Gastroesophageal sphincter (tissue), 4 donors: ENCODE measurements around the gene APBA2. TPM values are rescaled to one million over a fixed set of nuclear protein-coding genes. Genes with fewer than 3 reads are reported as not detected.

Experiments
- ATAC-seq: fragments of 150-250 bp; one replicate; pipeline ENCODE4 v1.9.1; 2016; ENCODE audit warnings: mild to moderate bottlenecking, moderate library complexity
- H3K27ac ChIP-seq, 4 donors: fragments of 200-600 bp; sonication (generic) in 3 of 4; 1 replicate in 3 of 4; 2 replicates in 1 of 4; pipeline ENCODE4 v1.5.1; 2016 to 2019
- H3K27me3 ChIP-seq: fragments of 200-600 bp; sonication (generic); one replicate; pipeline ENCODE4 v1.5.1; 2019
- H3K36me3 ChIP-seq, 2 donors: fragments of 200-600 bp; sonication (generic); one replicate each; pipeline ENCODE4 v1.5.1; 2019; ENCODE audit warnings: control low read depth in 1 of 2
- H3K4me1 ChIP-seq, 3 donors: fragments of 200-600 bp; sonication (generic); 1 replicate in 2 of 3; 2 replicates in 1 of 3; pipeline ENCODE4 v1.5.1; 2016 to 2019; ENCODE audit warnings: control low read depth in 2 of 3
- H3K4me3 ChIP-seq, 2 donors: fragments of 200-600 bp; sonication (generic); one replicate each; pipeline ENCODE4 v1.5.1; 2019; ENCODE audit warnings: mild to moderate bottlenecking in 1 of 2, moderate library complexity in 1 of 2
- H3K9me3 ChIP-seq, 3 donors: fragments of 200-600 bp; sonication (generic); one replicate each; pipeline ENCODE4 v1.5.1; 2017 to 2019; ENCODE audit warnings: control low read depth in 2 of 3
- EP300 ChIP-seq: sonication (generic); formaldehyde crosslinking; IDR thresholded peaks from one replicate; pipeline ENCODE4 v1.6.1; 2017; ENCODE audit warnings: antibody characterized with exemption, mild to moderate bottlenecking
- POLR2A ChIP-seq, 2 donors: fragments of 450-650 bp; IDR thresholded peaks; one replicate each; pipeline ENCODE4 v1.6.1; 2017; ENCODE audit warnings: antibody characterized with exemption in 2 of 2, mild to moderate bottlenecking in 2 of 2, moderate library complexity in 1 of 2
- POLR2AphosphoS5 ChIP-seq: sonication (generic); formaldehyde crosslinking; IDR thresholded peaks from one replicate; pipeline ENCODE4 v1.6.1; 2017; ENCODE audit warnings: antibody characterized with exemption
- WGBS, 2 donors: methylation state at CpG; one replicate each; pipeline ENCODE4 v1.1.5; 2018; ENCODE audit warnings: low coverage in 1 of 2; 5-methylcytosine and 5-hydroxymethylcytosine counted together
- total RNA-seq, 4 donors: library from RNA; depleted of rRNA; stranded (reverse); fragments of >200 nt; gene quantifications; one replicate each; pipeline ENCODE4 v1.1.0, GENCODE V29; 2016
- TF ChIP-seq, protein P1 (sequence below), 4 experiments: fragments of 200-600 bp in 2 of 4; fragments of 450-650 bp in 2 of 4; sonication (generic) in 1 of 4; IDR thresholded peaks; one replicate each; pipeline ENCODE4 v1.5.1; 2017 to 2019; ENCODE audit warnings: antibody characterized with exemption in 4 of 4, mild to moderate bottlenecking in 2 of 4, moderate library complexity in 2 of 4

The APBA2 gene
- total RNA-seq, 4 donors from 2014 or later, result 3.1 to 14.9 (median 4.2) TPM

DNA sequence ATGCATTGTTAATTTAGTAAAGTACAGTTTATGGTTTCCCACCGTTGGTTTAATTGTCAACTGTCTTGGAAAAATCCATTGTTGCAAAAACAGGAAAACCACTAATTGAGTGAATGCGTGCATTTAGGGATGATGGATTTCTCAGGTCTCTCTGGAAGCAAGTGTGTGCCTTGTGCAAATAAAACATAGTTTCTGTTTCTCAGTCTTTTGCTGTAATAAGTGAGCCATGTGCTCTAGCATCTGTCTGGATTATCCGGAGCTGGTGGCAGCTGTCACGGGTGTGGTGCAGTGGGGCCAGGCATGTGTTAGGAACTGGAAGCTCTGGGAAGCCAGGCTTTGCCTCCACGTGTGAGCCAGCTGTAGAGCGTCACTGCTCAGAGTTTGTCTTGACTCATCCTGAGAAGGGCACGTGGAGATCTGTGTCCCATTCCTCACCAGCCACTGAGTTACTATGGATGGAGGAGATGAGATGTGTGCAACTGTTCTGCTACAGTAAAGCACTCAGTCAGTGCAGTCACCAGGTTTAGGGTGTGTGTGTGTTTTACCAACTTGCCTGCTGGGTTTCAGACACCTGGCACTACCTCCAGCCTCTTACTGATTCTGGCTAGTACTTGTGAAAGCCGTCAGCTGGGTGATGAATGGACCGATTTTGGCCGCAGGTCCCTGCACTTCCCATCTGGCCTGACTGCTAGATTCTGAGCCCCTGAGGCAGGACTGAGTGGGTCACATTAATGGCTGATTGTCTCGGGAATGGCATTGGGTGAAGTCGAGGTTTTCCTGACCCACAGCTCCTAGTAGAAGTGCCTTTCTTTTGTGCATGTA, 7.2 kb downstream of the APBA2 start:
- H3K4me1 ChIP-seq, result no peaks in the 10 kb centered on the region
- no peaks in the 10 kb centered on the region for H3K9me3 ChIP-seq
- no peak overlapping the region for H3K27ac ChIP-seq
- H3K36me3 ChIP-seq, result no peaks in the 10 kb centered on the region
- 36 to 41% methylated on average over 5 to 7 of the region's 12 CpGs for WGBS, 2 donors
- ATAC-seq, result no peak
- no peak overlapping the region for H3K4me3 ChIP-seq
- TF ChIP-seq POLR2A (IDR thresholded peaks at IDR 0.05), result no peak
- H3K27me3 ChIP-seq, result peaks cover 4% of the 10 kb centered on the region

DNA sequence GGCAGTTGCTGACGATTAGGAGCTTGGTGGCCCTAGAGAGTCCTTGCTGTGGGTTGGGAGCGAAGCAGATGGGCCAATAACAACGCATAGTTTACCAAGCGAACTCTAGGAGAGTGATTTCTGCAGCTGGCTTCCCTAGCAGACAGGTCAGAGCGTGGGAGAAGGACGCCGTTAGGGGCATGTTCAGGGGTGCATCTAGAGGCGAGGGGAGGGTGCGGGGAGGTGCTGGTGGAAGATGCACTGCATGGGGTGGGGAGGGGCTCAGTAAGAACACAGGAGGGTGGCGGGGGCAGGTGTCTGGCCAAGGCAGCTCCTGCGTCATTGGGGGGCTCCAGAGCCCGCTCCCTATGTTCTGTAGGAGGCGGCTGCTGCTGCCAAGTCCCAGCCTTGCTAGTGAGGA, 8.9 kb downstream of the APBA2 start:
- 92% methylated on average over 3 to 8 of the region's 13 CpGs for WGBS, 2 donors
- no peak for TF ChIP-seq EP300
- no peak for TF ChIP-seq POLR2AphosphoS5

DNA sequence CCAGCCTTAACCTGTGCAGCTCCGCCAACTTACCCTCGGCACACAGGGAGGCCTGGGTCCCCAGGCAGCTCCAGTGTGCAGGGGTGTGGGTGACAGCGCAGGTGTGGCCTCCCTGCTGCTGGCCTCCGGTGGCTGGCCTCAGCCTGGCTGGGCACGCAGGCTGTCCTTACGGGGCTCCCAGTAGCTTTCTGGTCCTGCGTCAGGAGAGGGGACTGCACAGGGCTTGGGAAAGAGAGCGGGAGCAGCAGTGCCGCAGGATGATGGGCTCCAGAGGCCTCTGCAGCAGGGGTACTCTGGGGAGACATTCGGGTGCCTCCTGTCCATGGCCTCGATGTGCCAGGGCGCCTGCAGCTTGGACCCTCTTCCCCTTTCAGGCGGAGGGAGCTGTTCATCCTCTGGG, 9.4 kb downstream of the APBA2 start:
- peaks cover 4% of the 10 kb centered on the region for H3K27me3 ChIP-seq
- no peak for ATAC-seq
- 100% methylated on average over 1 of the region's 13 CpGs; no CpG with 5 or more reads in 1 of the 2 donors for WGBS, 2 donors
- no peak for TF ChIP-seq EP300
- no peak for TF ChIP-seq POLR2AphosphoS5
- no peak for TF ChIP-seq POLR2A (IDR thresholded peaks at IDR 0.05)
- TF ChIP-seq, protein P1, sequence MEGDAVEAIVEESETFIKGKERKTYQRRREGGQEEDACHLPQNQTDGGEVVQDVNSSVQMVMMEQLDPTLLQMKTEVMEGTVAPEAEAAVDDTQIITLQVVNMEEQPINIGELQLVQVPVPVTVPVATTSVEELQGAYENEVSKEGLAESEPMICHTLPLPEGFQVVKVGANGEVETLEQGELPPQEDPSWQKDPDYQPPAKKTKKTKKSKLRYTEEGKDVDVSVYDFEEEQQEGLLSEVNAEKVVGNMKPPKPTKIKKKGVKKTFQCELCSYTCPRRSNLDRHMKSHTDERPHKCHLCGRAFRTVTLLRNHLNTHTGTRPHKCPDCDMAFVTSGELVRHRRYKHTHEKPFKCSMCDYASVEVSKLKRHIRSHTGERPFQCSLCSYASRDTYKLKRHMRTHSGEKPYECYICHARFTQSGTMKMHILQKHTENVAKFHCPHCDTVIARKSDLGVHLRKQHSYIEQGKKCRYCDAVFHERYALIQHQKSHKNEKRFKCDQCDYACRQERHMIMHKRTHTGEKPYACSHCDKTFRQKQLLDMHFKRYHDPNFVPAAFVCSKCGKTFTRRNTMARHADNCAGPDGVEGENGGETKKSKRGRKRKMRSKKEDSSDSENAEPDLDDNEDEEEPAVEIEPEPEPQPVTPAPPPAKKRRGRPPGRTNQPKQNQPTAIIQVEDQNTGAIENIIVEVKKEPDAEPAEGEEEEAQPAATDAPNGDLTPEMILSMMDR (IDR thresholded peaks at IDR 0.05), result no peak
- H3K9me3 ChIP-seq, result no peaks in the 10 kb centered on the region
- H3K4me3 ChIP-seq, result no peak overlapping the region
- H3K4me1 ChIP-seq, result no peaks in the 10 kb centered on the region
- no peak overlapping the region for H3K27ac ChIP-seq
- no peaks in the 10 kb centered on the region for H3K36me3 ChIP-seq

More for the DNA sequence above, 8.9 kb downstream of the APBA2 start:
- peaks cover 4% of the 10 kb centered on the region for H3K27me3 ChIP-seq
- ATAC-seq, result no peak
- no peaks in the 10 kb centered on the region for H3K9me3 ChIP-seq
- no peaks in the 10 kb centered on the region for H3K4me1 ChIP-seq
- no peaks in the 10 kb centered on the region for H3K36me3 ChIP-seq
- no peak overlapping the region for H3K4me3 ChIP-seq
- H3K27ac ChIP-seq, result no peak overlapping the region

DNA sequence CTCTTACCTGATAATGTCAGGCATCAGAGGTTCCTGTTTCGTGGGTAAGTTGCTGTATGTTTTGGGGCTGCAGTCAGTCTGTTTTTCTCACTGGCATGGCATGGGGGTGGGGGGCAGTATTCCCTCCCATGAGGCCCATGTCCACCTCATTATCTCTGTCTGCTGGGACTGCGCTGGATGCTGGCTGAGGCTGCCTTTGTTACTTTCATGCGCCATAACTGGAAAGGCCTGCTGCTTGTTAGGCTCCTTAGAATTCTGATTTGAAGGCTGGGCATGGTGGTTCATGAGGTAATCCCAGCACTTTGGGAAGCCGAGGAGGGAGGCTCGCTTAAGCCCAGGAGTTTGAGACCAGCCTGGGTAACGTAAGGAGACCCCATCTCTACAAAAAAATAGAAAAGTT, 9.8 kb downstream of the APBA2 start:
- peaks cover 4% of the 10 kb centered on the region for H3K27me3 ChIP-seq
- H3K4me3 ChIP-seq, result no peak overlapping the region
- TF ChIP-seq EP300 (no peak), POLR2AphosphoS5 (no peak), POLR2A (IDR thresholded peaks at IDR 0.05) (no peak)
- TF ChIP-seq, protein P1 (IDR thresholded peaks at IDR 0.05), result no peak
- no peak overlapping the region for H3K27ac ChIP-seq
- no peaks in the 10 kb centered on the region for H3K36me3 ChIP-seq
- H3K9me3 ChIP-seq, result no peaks in the 10 kb centered on the region
- 95% methylated on average over 3 of the region's 6 CpGs; no CpG with 5 or more reads in 1 of the 2 donors for WGBS, 2 donors
- H3K4me1 ChIP-seq, result no peaks in the 10 kb centered on the region
- ATAC-seq, result no peak

DNA sequence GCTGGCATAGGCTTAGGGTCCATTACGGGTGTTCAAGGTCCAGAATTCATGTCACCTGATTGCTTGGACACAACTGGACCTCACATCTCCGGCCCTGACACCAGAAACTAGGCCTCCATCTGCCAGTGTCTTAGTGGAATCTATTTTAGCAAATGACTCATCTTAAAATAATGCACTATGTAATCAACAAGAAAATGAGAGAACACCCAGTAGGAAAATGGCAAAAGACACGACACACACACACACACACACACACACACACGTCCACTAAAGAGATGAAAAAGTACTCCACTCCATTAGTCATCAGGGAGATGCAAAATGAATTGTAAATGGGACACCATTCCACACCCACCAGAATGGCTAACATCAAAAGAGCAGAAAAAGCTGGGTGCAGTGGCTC, 11.2 kb downstream of the APBA2 start:
- Histone ChIP-seq H3K4me3 (no peak overlapping the region), H3K27ac (no peak overlapping the region), H3K4me1 (no peaks in the 10 kb centered on the region), H3K9me3 (no peaks in the 10 kb centered on the region), H3K27me3 (peaks cover 9% of the 10 kb centered on the region), H3K36me3 (no peaks in the 10 kb centered on the region)
- TF ChIP-seq, protein P1 (IDR thresholded peaks at IDR 0.05), result no peak
- no peak for TF ChIP-seq POLR2A (IDR thresholded peaks at IDR 0.05)
- no peak for TF ChIP-seq POLR2AphosphoS5
- no peak for TF ChIP-seq EP300
- 14% methylated on average over 3 of the region's 4 CpGs; no CpG with 5 or more reads in 1 of the 2 donors for WGBS, 2 donors
- no peak for ATAC-seq
